GM21737 (cell line): ENCODE data around the gene ASTN2.
"Not testable (repeated sequence)": the region's sequence is repeated elsewhere in the genome, so short reads cannot be mapped to it uniquely, and the experiment has no call there.

Experiments used
- ATAC-seq: cut with Tn5 transposase; IDR thresholded peaks from one replicate; pipeline ENCODE4 v1.9.1; 2021; ENCODE audit warnings: mild to moderate bottlenecking, moderate library complexity; ENCODE audit not compliant: unreplicated experiment

ASTN2 gene

GRCh38 chr9:116716438-116716837 is 698.4 kb downstream of the ASTN2 start:
- no peak for ATAC-seq

- ATAC-seq, result no peak
Observed at GRCh38 chr9:116715751-116716150, 699.1 kb downstream of the ASTN2 start.

DNA sequence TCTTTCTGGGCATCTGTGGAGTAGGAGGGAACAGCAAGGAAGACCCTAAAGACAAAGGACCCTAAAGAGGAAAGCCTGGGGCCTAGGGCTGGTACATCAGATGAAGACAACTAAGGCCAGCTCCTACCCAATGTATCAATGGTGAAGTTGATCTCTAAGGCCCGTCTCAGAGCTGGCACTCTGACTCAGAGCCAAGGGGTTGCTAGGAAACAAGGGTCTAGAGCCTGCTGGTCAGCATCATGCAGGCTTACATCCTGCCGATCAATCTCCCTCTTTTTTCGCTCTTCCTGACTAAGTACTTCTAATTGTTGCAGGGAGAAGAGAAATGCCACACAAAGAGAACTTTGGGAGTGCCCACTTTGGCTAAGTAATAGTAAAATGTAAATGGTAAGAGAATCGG is 701.6 kb downstream of the ASTN2 start:
- ATAC-seq, result no peak

DNA sequence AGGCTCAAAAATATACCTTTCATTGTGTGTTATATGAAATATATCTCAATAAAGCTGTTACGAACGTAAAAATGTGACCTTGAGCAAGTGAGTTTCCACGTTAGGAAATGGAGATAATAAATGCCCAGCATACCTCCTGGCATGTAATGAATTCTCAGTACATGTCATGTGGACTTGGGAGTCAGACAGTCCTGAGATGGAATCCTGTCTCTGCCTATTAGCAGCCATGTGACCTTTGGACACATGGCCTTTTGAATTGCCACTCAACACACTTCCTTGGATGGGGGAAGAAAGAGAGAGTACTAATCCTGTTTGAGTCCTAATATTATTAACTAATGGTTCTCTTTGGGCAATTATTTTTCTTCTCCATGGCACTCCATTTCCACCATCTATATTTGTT is 702.1 kb downstream of the ASTN2 start:
- no peak for ATAC-seq

DNA sequence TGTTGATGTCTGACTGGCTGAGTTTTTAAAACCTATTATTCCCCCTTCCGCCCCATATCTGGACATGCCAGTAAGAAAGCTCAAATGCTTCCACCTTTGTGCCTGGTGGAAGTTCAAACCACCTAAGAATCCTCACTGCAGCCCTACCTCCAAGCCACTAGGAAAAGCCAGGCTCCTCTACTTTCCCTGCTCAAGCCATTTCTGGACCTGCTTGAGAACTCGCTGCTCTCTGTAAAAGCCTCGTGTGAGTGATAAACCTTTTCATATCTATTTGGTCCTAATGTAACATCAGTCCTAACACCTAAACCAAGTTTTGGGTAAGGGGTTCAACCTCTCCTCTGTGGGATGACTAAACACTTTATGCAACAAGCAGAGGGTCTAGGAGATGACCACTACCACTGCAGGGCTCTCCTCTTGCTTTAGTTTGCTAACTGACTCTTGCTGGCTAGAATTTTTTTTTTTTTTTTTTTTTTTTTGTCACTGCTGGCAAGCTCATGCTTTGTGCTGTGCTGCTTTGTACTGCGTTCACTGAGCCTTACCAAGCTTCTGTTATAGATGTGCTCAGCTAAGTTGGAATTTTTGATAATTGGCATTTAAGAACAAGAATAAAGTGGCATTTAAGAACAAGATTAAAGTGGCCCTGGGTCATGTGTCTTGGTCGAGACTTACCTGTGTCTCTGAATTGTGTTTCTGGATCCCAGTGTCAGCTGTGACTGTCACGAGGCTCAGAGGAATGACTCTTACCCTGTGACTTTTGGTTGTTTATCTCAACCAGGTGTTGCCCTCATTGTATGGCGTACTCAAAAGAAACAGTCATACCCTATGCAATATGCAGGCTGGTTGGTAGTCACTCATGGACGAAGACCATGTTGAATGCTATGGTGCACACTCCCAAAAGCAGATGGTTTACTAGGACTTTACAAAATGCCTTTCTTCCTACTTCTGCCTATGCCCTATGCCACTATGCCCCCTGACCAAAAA is 708.3 kb downstream of the ASTN2 start:
- ATAC-seq, result no peak

GRCh38 chr9:116705531-116705930 is 709.3 kb downstream of the ASTN2 start:
- no peak for ATAC-seq

DNA sequence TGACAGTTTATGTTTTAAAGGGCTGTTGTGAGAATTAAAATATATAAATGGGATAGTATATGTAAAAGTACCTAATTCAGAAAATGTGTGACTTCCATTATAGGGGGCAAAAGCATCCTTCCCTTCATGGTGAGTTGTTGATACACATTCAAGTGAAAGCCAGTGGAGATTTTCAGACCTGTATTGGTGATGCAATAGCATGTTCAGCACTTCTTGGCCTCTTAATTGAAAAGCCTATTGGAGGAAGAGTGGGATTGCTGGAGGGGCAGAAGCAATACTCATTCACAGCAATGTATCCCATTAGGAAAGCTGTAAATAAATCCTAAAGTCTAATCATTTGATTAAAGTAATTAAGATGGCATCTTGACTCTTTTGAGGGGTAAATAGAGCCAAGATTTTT is 710.4 kb downstream of the ASTN2 start:
- no peak for ATAC-seq

DNA sequence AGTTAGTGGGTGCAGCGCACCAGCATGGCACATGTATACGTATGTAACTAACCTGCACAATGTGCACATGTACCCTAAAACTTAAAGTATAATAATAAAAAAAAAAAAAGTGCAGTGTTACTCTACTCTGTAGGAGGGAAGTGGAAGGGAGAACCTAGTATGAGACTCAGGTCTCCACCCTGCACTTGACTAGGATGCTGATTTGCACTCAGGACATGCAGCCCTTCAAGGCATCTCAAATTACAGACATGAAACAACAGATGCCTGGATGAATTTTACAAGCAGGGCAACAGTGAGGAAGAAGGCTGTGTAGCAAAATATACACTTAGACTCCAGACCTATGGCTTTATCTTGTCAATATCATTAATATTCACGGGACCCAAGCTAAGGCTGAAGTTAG is 711.2 kb downstream of the ASTN2 start:
- ATAC-seq, result no peak

DNA sequence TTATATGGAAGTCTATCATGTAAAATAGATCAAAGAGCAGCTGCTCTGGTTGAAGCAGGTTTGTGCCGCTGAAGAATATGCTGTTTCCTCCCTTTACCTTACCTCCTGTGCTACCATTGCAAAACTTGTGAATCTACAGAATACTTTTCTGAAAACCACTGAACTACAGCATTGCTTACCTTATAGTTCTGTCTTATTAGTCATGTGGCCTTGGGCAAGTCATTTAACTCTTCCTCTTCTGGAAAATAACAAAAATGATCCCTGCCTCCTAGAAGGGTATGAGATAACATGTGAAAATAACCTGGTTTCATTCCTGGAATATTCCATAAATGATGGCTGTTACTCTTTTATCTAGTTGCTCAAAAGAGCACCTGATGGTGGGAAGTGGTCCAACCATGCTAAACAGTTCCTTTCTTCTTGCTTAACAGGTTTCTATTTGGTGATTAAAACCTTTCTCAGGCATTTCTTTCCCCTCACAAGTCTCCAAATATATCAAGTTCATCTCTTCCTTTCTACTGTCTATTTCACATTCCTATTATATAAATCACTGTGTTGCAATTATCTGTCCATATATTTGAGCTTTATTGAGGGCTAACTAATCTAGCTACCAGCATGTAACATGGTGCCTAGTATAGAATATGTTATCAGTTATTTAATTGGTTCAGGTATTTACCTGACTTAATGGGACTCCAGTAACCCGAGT is 712.8 kb downstream of the ASTN2 start:
- ATAC-seq, result no peak

DNA sequence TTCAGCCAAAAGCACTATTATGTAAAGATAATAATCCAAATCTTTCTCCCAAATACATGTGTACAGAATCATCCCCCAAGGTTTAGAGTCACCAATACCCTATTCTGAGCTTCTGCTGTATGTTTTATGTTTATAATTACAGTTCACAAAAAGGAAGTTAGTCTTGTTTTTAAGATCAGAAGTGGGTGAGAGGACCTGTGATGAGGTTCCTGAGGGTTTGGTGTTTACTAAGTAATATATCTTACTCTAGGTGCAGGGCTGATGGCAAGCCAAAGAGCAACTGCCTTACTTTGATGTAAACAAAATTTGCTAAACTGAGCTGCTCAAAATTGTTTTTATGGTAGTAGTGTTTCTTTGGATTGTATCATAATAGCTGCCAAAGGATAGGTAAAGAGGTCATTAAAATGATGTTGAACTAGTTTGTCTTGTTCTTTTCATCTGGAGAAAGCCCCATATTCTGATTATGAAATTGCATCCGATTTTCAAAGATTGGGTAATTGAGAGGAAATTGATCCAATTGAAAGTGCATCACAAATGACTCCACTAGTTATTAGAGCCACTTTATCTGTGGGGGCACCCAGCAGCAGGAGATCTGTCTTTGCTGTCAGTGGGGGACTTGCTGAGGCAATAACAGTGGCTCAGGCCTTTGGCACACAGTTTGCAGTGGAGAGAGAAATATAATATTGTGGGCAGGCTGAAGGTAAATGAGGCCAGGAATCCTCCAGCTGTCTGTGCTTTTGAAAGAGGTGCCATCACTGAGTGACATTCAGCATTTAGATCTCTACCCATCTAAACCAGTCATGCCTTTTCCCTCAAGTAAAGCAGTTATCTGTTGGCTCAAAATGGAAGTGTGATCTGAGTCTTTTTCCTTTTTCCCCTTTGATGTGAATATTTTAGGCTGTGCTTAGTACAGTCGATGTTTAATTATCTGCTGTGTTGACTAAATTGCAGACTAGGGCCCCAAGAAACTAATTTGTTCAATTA is 713.7 kb downstream of the ASTN2 start:
- no peak for ATAC-seq

GRCh38 chr9:116700279-116700678 is 714.6 kb downstream of the ASTN2 start:
- no peak for ATAC-seq

DNA sequence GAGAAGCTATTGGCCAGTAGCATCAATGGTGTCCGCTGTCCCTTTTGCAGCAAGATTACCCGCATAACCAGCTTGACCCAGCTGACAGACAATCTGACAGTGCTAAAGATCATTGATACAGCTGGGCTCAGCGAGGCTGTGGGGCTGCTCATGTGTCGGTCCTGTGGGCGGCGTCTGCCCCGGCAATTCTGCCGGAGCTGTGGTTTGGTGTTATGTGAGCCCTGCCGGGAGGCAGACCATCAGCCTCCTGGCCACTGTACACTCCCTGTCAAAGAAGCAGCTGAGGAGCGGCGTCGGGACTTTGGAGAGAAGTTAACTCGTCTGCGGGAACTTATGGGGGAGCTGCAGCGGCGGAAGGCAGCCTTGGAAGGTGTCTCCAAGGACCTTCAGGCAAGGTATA is 717.0 kb downstream of the ASTN2 start:
- no peak for ATAC-seq

DNA sequence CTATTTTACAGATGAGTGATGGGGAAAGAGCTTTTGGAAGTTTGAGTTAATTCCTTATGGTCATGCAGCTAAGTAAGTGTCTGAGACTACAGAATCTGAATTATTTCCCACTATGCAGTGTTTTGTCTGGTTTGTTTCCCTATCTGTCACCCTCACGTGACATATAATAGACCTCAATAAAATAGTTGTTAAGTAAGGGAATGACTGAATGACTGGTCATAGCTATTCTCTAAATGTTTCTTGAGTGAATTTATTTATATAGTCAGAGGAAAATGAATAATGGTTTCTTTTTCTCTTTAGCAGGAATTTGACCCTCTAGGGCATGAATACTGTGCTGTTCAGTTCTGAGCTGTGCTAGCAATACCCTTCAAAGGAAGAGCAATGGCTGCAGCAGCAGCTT is 717.5 kb downstream of the ASTN2 start:
- no peak for ATAC-seq

GRCh38 chr9:116695438-116695837 is 719.4 kb downstream of the ASTN2 start:
- no peak for ATAC-seq

DNA sequence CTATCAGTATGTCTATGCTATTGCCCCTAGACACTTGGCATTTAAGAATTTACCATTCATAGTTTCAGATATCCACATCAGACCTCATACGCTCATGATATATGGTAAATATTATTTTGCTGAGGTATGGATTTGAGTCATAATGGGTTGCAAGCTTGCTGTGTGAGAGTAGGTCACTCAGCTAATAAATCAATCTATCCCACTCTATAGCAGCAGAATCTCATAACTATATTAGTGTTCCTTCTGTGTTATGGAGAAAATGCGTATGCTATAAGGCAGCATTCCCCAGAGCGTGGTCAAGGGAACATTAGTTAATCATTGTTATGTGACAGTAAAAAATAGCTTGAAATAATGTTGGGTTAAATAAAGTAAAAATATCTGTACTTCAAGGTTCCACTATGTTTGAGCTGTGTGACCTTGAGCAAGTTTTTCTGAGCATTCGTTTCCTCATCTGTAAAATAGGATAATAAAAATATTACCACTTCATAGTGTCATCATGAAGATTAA is 720.0 kb downstream of the ASTN2 start:
- ATAC-seq, result no peak

DNA sequence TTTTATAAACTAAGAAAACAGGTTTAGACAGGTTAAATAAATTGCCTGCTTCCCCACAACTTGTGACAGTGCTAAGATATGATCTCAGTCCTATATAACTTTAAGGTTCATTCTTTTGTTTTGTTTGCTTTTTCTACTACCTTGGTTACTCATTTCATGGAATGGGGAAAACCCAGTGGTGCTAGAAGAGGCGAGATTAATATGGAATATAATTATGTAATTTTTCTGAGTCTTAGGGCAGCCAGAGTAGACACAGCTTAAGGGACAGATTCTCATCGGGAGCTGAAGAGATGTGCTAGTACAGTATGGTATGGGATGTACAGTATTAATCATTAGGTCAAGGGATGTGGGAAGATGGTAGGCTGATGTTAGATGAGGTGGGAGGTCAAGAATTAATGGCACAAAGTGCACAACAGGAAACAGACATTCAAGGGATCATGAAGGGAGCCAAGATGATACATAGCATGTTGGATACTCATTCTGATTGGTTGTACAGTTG is 721.6 kb downstream of the ASTN2 start:
- ATAC-seq, result no peak

- ATAC-seq, result no peak
Observed at GRCh38 chr9:116692616-116693015, 722.2 kb downstream of the ASTN2 start.

DNA sequence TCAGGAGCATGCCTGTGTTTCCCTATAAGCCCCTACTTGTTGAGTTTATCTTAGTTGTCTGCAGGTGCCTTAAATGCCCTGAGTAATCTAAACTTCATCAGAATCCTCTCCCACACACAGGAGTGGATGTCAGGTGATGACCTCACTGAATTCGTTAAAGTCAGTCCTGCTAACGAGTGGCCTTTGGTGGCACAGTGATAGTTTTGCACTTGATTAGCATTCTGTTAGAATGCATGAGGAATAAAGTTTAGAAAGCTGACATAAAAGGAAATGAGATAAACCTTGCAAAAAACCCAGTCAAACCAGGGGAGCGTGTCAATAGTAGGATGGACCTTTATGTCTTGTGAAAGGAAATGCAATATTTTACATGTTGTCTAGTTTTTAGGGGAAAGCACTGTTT is 723.2 kb downstream of the ASTN2 start:
- no peak for ATAC-seq

- ATAC-seq, result not testable (repeated sequence)
Observed at GRCh38 chr9:116690805-116691204, 724.1 kb downstream of the ASTN2 start.

- no peak for ATAC-seq
Observed at GRCh38 chr9:116689486-116690032, 725.3 kb downstream of the ASTN2 start.
